NCI-H187 treated with DMSO at 0.1 percent for 48 hours (cell line): ENCODE results near the gene WWTR1.

ENCODE experiments used
- DNase-seq: peaks from one replicate; lab custom pipeline; 2025; lab: John Stamatoyannopoulos, UW

WWTR1 gene

DNA sequence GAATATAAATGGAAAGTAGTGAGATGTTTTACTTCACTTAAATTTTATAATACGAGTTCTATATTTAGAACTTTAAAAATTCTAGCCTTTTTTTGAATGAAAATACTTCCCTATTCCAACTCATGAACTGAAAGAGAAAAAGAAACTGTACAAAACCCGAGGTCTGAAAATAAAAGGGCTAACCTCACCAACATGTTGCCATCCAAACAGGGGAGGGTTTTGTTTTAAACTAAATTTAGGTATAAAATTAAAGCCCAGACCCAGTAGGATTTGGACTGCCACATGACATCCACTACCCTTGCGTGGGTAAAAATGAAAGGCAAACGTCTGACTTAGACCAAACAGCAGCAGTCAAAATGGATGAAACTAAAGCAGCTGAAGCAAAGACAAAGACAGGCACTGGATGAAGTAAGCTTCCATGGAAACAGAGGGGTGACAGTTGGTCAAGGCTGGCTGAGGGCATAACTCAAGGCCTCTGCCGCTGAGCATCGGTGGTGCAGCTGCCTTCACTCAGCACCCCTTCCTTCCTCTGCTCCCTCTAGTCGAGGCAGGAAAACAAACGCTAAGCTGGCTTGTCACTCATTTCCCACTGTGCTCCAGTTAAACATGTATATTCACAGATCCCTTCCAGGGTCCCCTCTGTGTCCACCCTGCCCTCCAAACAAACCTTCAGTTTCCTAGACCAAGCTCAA lies 125.2 kb downstream of the WWTR1 start:
- no peak for DNase-seq

DNA sequence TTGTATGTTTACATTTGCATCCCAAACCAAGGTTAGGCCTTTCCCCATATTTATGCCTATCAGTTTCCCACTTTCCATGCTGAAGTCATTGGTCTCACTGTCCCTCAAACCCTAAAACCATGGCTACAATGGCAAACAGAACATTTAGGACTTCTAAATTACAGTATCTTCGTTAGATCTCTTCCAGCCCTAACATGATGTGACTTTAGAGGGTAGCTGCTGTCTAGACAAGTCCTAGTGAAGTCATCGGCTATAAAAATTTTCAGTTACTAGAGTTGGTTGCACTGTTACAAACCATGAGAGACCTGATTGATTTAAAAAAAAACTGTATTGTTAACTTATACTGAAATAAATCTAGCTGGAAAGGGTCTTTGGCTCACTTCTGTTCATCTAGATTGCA lies 128.7 kb downstream of the WWTR1 start:
- no peak for DNase-seq

GRCh38 chr3:149528340-149528650 lies 129.5 kb downstream of the WWTR1 start:
- DNase-seq = no peak

DNA sequence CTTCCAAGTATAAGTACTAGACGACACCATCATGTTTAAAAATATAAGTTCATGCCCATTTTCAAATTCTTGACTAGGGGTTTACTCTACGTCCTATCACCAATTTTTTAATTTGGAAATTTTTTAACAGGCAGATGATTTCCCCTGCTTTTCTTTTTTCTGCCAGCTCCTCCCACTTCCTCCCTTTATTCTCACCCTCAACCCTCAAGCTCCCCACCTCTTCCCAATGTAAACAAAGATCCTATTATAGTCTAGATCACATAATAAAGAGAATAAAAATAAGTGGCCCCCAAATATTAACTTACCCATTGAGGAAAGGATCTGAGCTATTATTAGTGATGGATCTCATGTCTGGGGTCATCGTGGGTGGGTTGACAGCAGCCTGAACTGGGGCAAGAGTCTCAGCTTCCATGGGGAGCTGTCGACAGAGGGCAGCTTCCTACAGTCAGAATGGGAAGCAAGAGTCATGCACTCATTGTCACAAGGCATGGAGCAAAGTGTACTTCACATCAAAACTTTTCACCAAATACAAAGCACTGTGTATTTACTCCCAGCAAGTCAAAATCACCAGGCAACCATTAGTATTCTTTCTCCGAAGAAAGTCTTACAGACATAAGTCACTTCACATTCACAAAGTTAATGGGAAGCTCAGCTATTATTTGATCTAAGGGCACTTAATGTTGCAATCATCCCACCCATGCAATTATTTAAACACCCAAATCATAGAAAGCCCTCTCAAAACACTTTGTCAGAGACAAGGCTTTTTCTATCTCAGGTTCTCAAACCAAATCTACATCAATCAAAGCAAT lies 130.1 kb downstream of the WWTR1 start:
- DNase-seq = no peak

- DNase-seq = no peak
Measured at GRCh38 chr3:149523512-149524299, 134.1 kb downstream of the WWTR1 start.

DNA sequence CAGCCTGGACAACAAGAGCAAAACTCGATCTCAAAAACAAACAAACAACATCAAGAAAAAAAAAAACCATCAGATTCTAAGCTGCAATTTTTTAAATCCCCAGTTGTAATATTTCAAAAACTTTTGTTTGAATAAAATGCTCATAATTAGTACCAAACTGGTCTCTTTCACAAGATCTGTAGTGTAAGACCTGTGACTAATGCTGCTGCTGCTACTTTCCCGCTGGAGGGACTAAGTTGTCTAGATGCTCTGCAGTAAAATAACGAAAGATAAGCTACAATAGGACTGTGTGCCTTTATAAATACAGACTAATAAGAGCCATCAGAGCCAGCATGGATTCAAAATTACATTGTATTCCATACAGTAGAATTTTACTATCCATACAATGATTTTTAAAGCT lies 137.9 kb downstream of the WWTR1 start:
- DNase-seq = no peak

DNA sequence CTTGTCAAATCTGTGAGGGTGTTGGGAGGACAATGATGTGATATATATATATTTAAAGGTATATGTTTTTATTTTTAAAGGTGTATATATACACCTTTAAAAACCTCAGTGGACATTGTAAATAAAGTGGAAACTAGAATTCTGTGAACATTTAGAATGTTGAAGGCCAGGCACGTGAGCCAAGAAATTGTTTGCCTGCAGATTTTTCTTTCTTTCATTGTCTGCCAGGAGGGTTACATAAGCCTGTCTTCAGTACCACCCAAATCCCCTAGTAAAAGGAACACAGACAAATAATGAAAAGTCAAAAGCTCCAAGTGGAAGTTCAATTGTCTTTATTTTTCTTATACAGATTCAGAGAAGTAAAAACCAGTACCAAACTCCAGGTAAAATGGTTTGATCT lies 140.9 kb downstream of the WWTR1 start:
- DNase-seq = no peak

- no peak for DNase-seq
Measured at GRCh38 chr3:149515249-149515648, 142.6 kb downstream of the WWTR1 start.

DNA sequence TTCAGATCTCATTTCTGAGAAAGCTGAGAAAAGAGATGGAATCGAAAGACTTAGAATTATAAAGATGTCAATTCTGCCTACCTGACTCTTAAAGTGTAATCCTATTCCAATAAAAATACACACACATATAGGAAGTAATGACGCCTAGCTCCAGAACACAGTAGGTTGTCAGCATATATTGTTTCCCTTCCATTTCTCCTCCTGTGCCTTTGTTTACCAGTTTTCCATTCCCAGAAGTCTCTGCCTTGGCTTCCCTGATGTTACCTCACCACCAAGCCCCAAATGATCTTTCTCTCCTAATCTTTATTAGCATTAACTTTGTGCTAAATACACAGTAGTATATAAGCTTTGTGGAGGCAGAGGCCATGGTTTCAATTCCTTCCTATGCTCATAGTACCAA lies 143.4 kb downstream of the WWTR1 start:
- no peak for DNase-seq

GRCh38 chr3:149512073-149512782 lies 145.6 kb downstream of the WWTR1 start:
- no peak for DNase-seq

DNA sequence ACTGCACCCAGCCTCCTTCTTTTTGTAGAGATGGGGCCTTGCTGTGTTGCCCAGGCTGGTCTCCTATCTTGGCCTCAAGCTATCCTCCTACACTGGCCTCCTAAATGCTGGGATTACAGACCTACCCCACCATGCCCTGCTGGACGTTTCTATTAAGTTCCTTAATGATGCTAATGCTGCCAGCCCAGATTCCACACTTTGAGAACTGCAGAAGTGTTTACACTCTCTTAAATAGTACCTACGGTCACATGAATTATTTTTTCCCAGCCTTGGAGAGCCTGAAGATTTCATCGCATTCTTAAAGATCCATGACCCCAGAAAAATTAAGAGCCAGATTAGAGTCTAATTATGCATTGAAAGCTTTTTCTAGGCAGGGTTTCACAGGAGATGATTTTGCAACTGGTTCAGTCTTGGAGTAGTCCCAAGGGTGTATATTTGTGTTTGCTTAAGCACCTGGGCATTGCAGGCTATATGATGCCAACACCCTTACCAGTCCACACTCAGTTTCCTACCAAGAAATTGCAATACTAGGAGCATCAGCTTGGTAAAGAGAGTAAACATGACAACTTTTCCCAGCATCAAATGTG lies 146.7 kb downstream of the WWTR1 start:
- no peak for DNase-seq

DNA sequence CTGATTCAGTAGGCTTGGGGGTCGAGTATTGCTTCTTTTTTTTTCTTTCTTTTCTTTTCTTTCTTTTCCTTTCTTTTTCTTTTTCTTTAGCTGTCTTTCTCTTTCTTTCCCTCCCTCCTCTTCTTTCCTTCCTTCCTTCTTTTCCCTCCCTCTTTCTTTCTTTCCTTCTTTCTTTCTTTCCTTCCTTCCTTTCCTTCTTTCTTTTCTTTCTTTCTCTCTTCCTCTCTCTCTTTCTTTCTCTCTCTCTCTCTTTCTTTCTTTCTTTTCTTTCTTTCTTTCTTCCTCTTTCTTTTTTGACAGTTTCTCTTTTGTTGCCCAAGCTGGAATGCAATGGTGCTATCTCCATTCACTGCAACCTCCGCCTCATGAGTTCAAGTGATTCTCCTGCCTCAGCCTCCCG lies 147.3 kb downstream of the WWTR1 start:
- DNase-seq = no peak

GRCh38 chr3:149509526-149509925 lies 148.3 kb downstream of the WWTR1 start:
- DNase-seq = no peak

GRCh38 chr3:149507491-149508324 lies 150.1 kb downstream of the WWTR1 start:
- no peak for DNase-seq

DNA sequence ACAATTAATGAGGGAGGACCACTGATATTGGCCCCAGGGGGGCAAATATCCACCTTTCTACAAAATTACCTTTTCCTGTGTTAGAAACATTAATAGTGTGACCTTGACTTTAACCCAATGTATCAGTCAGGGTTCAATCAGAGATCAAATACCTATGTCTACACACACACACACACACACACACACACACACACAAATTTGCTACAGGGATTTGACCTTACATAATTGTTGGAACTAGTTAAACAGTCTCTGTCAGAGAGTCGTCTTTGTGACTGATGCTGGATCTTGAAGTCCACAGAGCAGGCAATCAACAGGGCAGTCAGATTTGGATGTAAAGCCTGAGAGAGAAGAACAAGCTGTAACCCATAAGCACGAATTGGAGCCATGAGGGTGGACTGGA lies 150.9 kb downstream of the WWTR1 start:
- no peak for DNase-seq

DNA sequence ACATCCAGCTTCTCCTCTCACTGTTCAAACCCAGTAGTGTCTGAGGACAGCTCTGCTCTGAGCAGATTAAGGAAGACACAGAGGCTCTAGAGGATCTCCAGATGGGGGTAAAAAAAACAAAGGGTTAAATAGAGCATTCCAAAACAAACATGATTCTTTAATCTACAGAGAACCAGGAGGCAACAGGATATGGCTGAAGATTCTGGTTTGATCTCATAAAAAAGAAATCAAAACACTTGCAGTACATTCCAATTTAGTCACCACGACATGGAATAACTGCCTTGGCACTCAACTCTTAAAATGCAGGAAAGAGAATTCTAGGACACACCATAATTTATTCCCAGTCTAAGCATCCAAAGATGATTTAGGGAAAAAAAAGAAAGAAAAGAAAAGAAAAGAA lies 151.3 kb downstream of the WWTR1 start:
- DNase-seq = no peak

- DNase-seq = no peak
Measured at GRCh38 chr3:149502438-149502837, 155.4 kb downstream of the WWTR1 start.

GRCh38 chr3:149501524-149501923 lies 156.3 kb downstream of the WWTR1 start:
- no peak for DNase-seq

GRCh38 chr3:149497966-149498670 lies 159.7 kb downstream of the WWTR1 start:
- DNase-seq = no peak

DNA sequence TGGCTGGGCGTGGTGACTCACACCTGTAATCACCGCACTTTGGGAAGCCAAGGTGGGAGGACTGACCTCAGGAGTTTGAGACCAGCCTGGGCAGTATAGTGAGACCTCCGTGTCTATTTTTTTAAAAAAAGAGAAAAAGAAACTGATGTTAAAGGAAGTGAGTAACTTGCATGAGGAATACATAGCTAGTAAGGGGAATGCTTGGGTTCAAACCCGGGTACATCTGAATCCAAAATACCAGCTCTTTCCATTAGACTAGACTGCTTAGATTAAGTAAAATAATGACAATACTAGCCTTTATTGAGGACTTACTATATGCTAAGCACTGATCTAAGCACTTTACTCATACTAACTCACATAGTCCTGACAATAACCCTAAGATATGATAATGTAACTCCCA lies 160.9 kb downstream of the WWTR1 start:
- DNase-seq = no peak
